ENCODE data around the gene OR1F1.
A peak's percentile ranks its signal among the peaks of the same experiment; 100 is the strongest.
"Not testable (repeated sequence)": the region's sequence is repeated elsewhere in the genome, so short reads cannot be mapped to it uniquely, and the experiment has no call there.

The OR1F1 gene

GRCh38 chr16:3150346-3151218, 37.4 kb upstream of the OR1F1 start:
- peak; percentile 99 for DNase-seq (ENCODE audit: low spot score)

GRCh38 chr16:3152027-3152276, 36.1 kb upstream of the OR1F1 start:
- DNase-seq (ENCODE audit: low spot score): no peak

- peak; percentile 70 for DNase-seq (ENCODE audit: low spot score)
These were observed 35.6 kb upstream of the OR1F1 start for GRCh38 chr16:3152277-3152990.

- no peak for DNase-seq (ENCODE audit: low spot score)
These were observed 35.0 kb upstream of the OR1F1 start for GRCh38 chr16:3152991-3153368.

- no peak for DNase-seq (ENCODE audit: low spot score)
These were observed 32.8 kb upstream of the OR1F1 start for GRCh38 chr16:3155181-3155580.

- DNase-seq (ENCODE audit: low spot score): no peak
These were observed 32.0 kb upstream of the OR1F1 start for GRCh38 chr16:3155972-3156371.

DNA sequence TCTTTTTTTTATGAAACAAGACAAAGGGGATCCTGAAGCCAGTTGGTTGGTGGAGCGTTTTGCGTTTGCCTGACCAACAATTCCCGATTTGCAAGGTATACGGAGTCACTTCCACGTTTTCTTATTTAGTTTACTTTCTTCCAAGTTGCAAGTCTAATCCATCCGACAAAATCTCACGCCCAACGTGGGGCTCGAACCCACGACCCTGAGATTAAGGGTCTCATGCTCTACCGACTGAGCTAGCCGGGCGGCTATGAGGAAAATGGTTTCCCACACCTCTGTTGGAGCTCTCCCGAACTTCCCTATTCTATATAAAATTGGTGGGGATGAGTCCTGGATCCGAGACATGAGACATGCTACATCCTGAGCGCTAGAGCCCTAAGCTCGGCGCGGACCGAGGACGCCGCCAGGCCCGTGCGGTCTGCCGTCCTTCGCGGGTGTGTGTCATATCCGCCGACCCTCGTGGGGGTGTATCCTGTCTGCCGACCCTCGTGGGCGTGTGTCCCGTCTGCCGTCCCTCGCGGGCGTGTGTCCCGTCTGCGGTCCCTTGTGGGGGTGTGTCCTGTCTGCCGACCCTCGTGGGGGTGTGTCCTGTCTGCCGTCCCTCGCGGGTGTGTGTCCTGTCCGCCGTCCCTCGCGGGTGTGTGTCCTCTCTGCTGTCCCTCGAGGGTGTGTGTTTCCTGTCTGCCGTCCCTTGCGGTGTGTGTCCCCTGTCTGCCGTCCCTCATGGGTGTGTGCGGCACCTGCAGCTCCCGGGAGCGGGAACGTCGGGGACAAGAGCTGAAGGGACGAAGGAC, 30.6 kb upstream of the OR1F1 start:
- peak; percentile 57 for DNase-seq (ENCODE audit: low spot score)

- no peak for DNase-seq (ENCODE audit: low spot score)
These were observed 29.9 kb upstream of the OR1F1 start for GRCh38 chr16:3158026-3158509.

DNA sequence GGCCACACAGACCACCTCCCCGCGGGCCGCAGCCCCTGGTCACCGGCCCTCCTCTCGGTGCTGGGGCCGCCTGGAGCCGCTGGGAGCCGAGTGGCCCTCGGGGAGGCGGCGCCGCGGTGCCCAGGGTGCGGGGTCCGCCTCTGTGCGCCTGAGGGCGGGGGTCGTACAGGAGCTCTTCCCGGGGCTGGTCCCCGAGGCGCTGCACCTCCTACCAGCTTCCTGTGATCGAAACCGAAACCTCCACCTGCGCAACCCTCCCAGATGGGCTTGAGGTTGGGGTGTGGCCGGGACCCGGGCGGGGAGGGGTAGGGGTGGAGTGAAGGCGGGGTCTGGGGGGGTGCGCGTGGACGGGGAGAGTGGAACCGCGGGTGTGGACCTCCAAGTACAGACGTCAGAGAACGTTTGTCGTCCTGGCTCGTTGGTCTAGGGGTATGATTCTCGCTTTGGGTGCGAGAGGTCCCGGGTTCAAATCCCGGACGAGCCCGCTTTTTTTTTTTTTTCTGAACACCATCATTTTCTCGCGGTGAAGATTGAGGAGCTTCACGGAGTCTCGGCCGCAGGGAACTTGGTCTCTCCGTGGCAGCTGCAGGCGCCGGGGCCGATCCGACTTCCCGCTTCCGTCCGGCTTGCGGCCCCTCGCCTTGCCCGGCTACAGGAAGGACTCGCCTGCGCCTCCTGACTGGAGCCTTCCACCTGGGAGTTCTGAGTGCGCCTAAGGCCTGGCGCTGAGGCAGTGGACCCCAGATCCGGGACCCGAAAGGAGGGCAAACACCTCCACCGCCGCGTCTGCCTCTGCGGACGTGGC, 29.3 kb upstream of the OR1F1 start:
- peak; percentile 94 for DNase-seq (ENCODE audit: low spot score)

DNA sequence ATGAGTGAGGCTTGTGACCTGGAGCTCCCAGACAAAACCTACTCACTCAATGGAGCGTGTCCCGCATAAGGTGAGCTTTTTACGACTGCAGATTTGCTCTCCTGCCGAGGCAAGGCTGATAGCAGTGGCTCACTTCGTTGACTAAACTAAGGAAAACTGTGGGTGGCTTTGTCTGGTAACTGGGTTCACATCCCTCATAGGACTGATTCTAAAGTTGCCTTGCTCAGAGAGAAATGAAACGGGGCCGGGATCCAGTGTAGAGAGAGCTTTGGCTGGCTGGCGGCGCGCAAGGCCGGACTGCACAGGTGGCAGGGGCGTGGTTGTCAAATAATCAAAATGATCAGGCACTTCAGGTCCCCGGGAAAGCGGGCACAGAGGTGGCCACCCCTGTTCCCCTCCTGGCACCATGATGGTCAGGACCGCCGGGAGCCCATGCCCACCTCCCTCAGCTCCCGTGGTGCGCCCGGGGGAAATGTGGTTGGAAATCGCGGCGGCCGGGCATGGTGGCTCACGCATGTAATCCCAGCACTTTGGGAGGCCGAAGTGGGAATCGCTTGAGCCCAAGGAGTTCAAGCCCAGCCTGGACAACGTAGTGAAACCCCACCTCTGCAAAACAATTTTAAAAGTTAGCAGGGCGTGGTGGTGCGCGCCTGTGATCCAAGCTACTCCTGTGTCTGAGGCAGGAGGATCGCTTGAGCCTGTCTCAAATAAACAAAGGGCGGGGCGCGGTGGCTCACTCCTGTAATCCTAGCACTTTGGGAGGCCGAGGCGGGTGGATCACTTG, 26.6 kb upstream of the OR1F1 start:
- no peak for DNase-seq (ENCODE audit: low spot score)

- DNase-seq (ENCODE audit: low spot score): no peak
These were observed 23.6 kb upstream of the OR1F1 start for GRCh38 chr16:3164121-3164991.

- no peak for DNase-seq (ENCODE audit: low spot score)
These were observed 22.7 kb upstream of the OR1F1 start for GRCh38 chr16:3165111-3165822.

GRCh38 chr16:3166505-3166886, 21.5 kb upstream of the OR1F1 start:
- DNase-seq (ENCODE audit: low spot score): no peak

- DNase-seq (ENCODE audit: low spot score): not testable (repeated sequence)
These were observed 19.3 kb upstream of the OR1F1 start for GRCh38 chr16:3168729-3169128.

DNA sequence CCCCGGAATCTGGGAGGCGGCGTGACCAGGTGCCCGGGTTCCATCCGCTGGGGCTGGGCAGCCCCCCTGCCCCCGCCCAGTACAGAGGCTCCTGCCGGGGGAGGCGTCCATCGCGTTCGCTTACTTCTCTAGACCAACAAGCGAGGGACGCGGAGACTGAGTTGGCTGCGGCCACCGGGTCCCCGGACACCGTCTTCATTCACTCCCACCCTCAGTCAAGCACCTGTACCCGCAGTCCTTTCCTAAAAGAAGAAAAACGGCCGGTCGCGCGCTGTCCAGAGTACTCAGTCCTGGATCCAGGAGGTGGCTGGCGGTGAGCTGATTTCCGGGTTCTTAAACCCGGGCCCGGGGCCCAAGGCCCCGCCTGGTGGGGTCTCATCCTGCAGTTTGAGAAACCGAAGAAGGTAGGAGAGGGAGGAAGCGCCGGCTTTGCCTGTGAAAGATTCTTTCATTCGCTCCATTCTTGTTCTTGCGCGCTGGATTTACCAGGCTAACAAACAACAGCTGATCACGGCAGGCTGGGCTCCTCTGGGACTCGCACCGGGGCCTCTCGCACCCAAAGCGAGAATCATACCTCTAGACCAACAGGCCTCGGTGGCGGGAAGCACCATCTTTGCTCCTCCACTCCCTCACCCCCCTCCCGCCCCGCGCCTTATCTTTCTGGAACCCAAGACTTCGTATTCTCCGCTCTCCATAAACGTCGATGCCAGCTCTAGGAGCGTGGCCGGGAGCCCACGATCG, 17.4 kb upstream of the OR1F1 start:
- DNase-seq (ENCODE audit: low spot score): no peak

DNA sequence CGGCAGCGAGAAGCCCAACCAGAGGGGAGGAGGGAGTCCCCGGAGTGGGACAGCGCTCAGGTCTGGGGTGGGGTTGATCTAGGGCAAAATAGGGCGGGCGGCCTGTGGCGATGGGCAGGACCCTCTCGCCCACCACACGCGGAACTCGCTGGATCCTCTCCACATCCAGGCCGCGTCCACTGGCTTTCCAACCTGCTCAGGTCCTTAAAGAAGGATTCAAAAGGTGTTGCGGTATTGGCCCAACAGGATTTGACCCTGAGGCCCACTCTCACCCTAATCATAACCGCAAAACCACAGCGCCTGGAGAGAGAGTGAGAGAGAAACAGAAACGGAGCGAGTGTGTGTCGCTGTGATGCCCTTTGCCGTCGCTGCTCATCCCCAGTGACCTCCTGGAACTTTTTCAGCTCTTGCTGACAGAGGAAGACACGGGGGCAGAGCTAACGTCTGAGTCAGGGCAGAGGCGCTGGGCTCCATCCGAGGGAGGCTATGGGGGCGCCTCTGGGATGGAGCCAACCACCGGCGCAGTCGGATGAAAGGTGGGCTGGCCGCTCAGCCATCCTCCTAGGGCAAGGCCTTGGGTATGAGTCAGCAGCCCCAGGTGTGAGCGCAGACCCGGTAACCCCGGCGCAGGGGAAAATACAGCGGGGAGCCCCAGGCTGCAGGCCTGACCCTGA, 16.7 kb upstream of the OR1F1 start:
- DNase-seq (ENCODE audit: low spot score): no peak

- no peak for DNase-seq (ENCODE audit: low spot score)
These were observed 16.0 kb upstream of the OR1F1 start for GRCh38 chr16:3171855-3172593.

Measured in GM03348 (cell line).